Vagina (tissue), 2 donors: Measurements from ENCODE around the gene MCCC1. TPM values are rescaled to one million over a fixed set of nuclear protein-coding genes. Genes with fewer than 3 reads are reported as not detected.

Source experiments
- DNase-seq, 2 donors: peaks; one replicate each; pipeline ENCODE4 v3.0.0-alpha.2; 2017; ENCODE audit errors: extremely low spot score in 2 of 2
- H3K27ac ChIP-seq: fragments of 200-600 bp; sonication (generic); one replicate; pipeline ENCODE4 v1.5.1; 2019
- H3K27me3 ChIP-seq: fragments of 200-600 bp; sonication (generic); one replicate; pipeline ENCODE4 v1.5.1; 2019
- H3K36me3 ChIP-seq, 2 donors: fragments of 200-600 bp; sonication (generic); one replicate each; pipeline ENCODE4 v1.5.1; 2017 to 2019
- H3K4me1 ChIP-seq: fragments of 200-600 bp; sonication (generic); one replicate; pipeline ENCODE4 v1.5.1; 2019
- H3K4me3 ChIP-seq, 2 donors: fragments of 200-600 bp; sonication (generic); 1 replicate in 1 of 2; 2 replicates in 1 of 2; pipeline ENCODE4 v1.5.1; 2016 to 2019
- H3K9me3 ChIP-seq: fragments of 200-600 bp; sonication (generic); one replicate; pipeline ENCODE4 v1.5.1; 2019
- CTCF ChIP-seq, 3 experiments: fragments of 450-650 bp in 2 of 3; fragments of 200-600 bp in 1 of 3; sonication (generic) in 1 of 3; IDR thresholded peaks; one replicate each; pipeline ENCODE4 v1.5.1; 2017 to 2019; ENCODE audit warnings: antibody characterized with exemption in 3 of 3, mild to moderate bottlenecking in 2 of 3, moderate library complexity in 2 of 3
- POLR2A ChIP-seq, 2 donors: fragments of 450-650 bp; IDR thresholded peaks; one replicate each; pipeline ENCODE4 v1.6.1; 2017; ENCODE audit warnings: antibody characterized with exemption in 2 of 2, mild to moderate bottlenecking in 2 of 2, moderate library complexity in 2 of 2
- POLR2AphosphoS5 ChIP-seq, 2 donors: sonication (generic); formaldehyde crosslinking; IDR thresholded peaks; one replicate each; pipeline ENCODE4 v1.9.0; 2017; ENCODE audit warnings: antibody characterized with exemption in 2 of 2, mild to moderate bottlenecking in 2 of 2, low read depth in 1 of 2; ENCODE audit not compliant: insufficient read depth in 1 of 2
- intact Hi-C: fragments of 100-400 bp; cut with DNase I; formaldehyde crosslinking; loops from one replicate; pipeline ENCODE4 v1.15.1; 2023
- total RNA-seq: library from RNA; depleted of rRNA; stranded (reverse); fragments of >200 nt; gene quantifications from one replicate; pipeline ENCODE4 v1.2.3, GENCODE V29; 2016

The MCCC1 gene
- 47.4 TPM for total RNA-seq

GRCh38 chr3:183099026-183099837 lies at the start of gene MCCC1:
Gene MCCC1, minus strand, starts transcription at chr3:183099496. Its CDS starts 56 bp downstream, at chr3:183099440.
- H3K9me3 ChIP-seq = no peaks in the 10 kb centered on the region
- intact Hi-C loops = no loop called here
- H3K4me1 ChIP-seq = peaks cover 20% of the 10 kb centered on the region
- peak; percentile 99 to 100 for DNase-seq
- no peaks in the 10 kb centered on the region for H3K27me3 ChIP-seq
- peak within 1 kb of the TSS; percentile 65 to 82 for H3K4me3 ChIP-seq
- peak within 1 kb of the TSS; percentile 82 for H3K27ac ChIP-seq
- TF ChIP-seq POLR2AphosphoS5 (IDR thresholded peaks at IDR 0.05; ENCODE audit: insufficient read depth in 1 of 2, low read depth in 1 of 2) (peak; percentile 94 to 96), POLR2A (IDR thresholded peaks at IDR 0.05) (peak in 1 of 2 donors; percentile 56), CTCF (IDR thresholded peaks at IDR 0.05) (no peak)
- no peaks in the 10 kb centered on the region for H3K36me3 ChIP-seq

GRCh38 chr3:183148056-183148455 lies 48.8 kb upstream of the MCCC1 start:
- H3K4me3 ChIP-seq = no peak overlapping the region
- no peak for DNase-seq
- TF ChIP-seq CTCF (IDR thresholded peaks at IDR 0.05) = no peak
- no peak for TF ChIP-seq POLR2AphosphoS5 (IDR thresholded peaks at IDR 0.05; ENCODE audit: insufficient read depth in 1 of 2, low read depth in 1 of 2)
- no peak for TF ChIP-seq POLR2A (IDR thresholded peaks at IDR 0.05)
- no peaks in the 10 kb centered on the region for H3K36me3 ChIP-seq
- H3K27ac ChIP-seq = no peak overlapping the region
- H3K9me3 ChIP-seq = no peaks in the 10 kb centered on the region
- H3K27me3 ChIP-seq = no peaks in the 10 kb centered on the region
- intact Hi-C loops = no loop called here
- no peaks in the 10 kb centered on the region for H3K4me1 ChIP-seq

- Histone ChIP-seq H3K27ac (no peak overlapping the region), H3K36me3 (no peaks in the 10 kb centered on the region), H3K9me3 (no peaks in the 10 kb centered on the region), H3K4me1 (no peaks in the 10 kb centered on the region), H3K4me3 (no peak overlapping the region), H3K27me3 (no peaks in the 10 kb centered on the region)
- DNase-seq = no peak
- TF ChIP-seq POLR2AphosphoS5 (IDR thresholded peaks at IDR 0.05; ENCODE audit: insufficient read depth in 1 of 2, low read depth in 1 of 2) = no peak
- no peak for TF ChIP-seq POLR2A (IDR thresholded peaks at IDR 0.05)
- no peak for TF ChIP-seq CTCF (IDR thresholded peaks at IDR 0.05)
- intact Hi-C loops = no loop called here
These were observed 45.1 kb upstream of the MCCC1 start for GRCh38 chr3:183144363-183144762.

- DNase-seq = no peak
- intact Hi-C loops = no loop called here
- H3K27me3 ChIP-seq = no peaks in the 10 kb centered on the region
These were observed 42.9 kb upstream of the MCCC1 start for GRCh38 chr3:183142199-183142598.

More at GRCh38 chr3:183142199-183142598, 42.9 kb upstream of the MCCC1 start:
- no peaks in the 10 kb centered on the region for H3K9me3 ChIP-seq
- H3K4me3 ChIP-seq = no peak overlapping the region
- H3K4me1 ChIP-seq = no peaks in the 10 kb centered on the region
- H3K27ac ChIP-seq = no peak overlapping the region
- no peak for TF ChIP-seq CTCF (IDR thresholded peaks at IDR 0.05)
- no peak for TF ChIP-seq POLR2A (IDR thresholded peaks at IDR 0.05)
- TF ChIP-seq POLR2AphosphoS5 (IDR thresholded peaks at IDR 0.05; ENCODE audit: insufficient read depth in 1 of 2, low read depth in 1 of 2) = no peak
- no peaks in the 10 kb centered on the region for H3K36me3 ChIP-seq
